HepG2 (cell line): ENCODE data around the gene RPL11. TPM values are rescaled to one million over a fixed set of nuclear protein-coding genes. Genes with fewer than 3 reads are reported as not detected.

Experiments used
- CBX5 ChIP-seq: sonication (generic); formaldehyde crosslinking; IDR thresholded peaks from 2 replicates; pipeline ENCODE4 v1.4.0; 2020; ENCODE audit warnings: missing genetic modification reagents, borderline replicate concordance
- HNRNPLL ChIP-seq: fragments of 200-400 bp; formaldehyde crosslinking; IDR thresholded peaks from 2 replicates; pipeline ENCODE4 v1.6.1; 2017; ENCODE audit warnings: mild to moderate bottlenecking, low read depth, low read length; ENCODE audit not compliant: poor library complexity, severe bottlenecking
- RARG ChIP-seq: sonication (generic); formaldehyde crosslinking; IDR thresholded peaks from 2 replicates; pipeline ENCODE4 v1.4.0; 2020; ENCODE audit warnings: low read depth, mild to moderate bottlenecking, missing genetic modification reagents
- RNF2 ChIP-seq: fragments of 450-650 bp; conservative IDR thresholded peaks from 2 replicates; pipeline ENCODE4 v1.6.1; 2016; ENCODE audit warnings: low read depth
- TEAD2 ChIP-seq: sonication (generic); formaldehyde crosslinking; IDR thresholded peaks from 2 replicates; pipeline ENCODE4 v1.9.0; 2021; ENCODE audit warnings: missing genetic modification reagents
- ZGPAT ChIP-seq: IDR thresholded peaks from 2 replicates; pipeline ENCODE4 v1.6.1; 2016; ENCODE audit warnings: mild to moderate bottlenecking
- polyA plus RNA-seq, 8 experiments: library from polyadenylated mRNA; depleted of rRNA in 3 of 8; stranded (reverse) in 7 of 8; unstranded in 1 of 8; fragments of >200 nt; fragmentation: Illumina TruSeq in 4 of 8; extraction: Trizol in 4 of 8; gene quantifications; 2 replicates each; pipeline versions ENCODE4 v1.2.1 to v1.2.3, GENCODE V29; 2011 to 2016; ENCODE audit warnings: low read depth in 4 of 8, missing spikeins in 1 of 8, mixed read lengths in 1 of 8; ENCODE audit not compliant: insufficient read depth in 1 of 8
- total RNA-seq, 5 experiments: library from RNA; depleted of rRNA; stranded (reverse); fragments of >200 nt; fragmentation: Illumina TruSeq; extraction: Trizol; gene quantifications; 2 replicates each; pipeline ENCODE4 v1.2.3, GENCODE V29; 2016; ENCODE audit warnings: low read depth in 1 of 5
- TF ChIP-seq, protein P1 (sequence below): sonication (generic); formaldehyde crosslinking; IDR thresholded peaks from 2 replicates; pipeline ENCODE4 v1.4.0; 2020; ENCODE audit warnings: missing genetic modification reagents
- TF ChIP-seq, protein P2 (sequence below): IDR thresholded peaks from 2 replicates; pipeline ENCODE4 v1.6.1; 2016; ENCODE audit warnings: low read depth, missing genetic modification reagents, missing compliant biosample characterization

Gene RPL11
- total and polyA plus RNA-seq, 2 of the 13 experiments (the other 11 are each of a cell fraction or from before 2014, with no cell fraction given) = 1,682 to 2,010 TPM

DNA sequence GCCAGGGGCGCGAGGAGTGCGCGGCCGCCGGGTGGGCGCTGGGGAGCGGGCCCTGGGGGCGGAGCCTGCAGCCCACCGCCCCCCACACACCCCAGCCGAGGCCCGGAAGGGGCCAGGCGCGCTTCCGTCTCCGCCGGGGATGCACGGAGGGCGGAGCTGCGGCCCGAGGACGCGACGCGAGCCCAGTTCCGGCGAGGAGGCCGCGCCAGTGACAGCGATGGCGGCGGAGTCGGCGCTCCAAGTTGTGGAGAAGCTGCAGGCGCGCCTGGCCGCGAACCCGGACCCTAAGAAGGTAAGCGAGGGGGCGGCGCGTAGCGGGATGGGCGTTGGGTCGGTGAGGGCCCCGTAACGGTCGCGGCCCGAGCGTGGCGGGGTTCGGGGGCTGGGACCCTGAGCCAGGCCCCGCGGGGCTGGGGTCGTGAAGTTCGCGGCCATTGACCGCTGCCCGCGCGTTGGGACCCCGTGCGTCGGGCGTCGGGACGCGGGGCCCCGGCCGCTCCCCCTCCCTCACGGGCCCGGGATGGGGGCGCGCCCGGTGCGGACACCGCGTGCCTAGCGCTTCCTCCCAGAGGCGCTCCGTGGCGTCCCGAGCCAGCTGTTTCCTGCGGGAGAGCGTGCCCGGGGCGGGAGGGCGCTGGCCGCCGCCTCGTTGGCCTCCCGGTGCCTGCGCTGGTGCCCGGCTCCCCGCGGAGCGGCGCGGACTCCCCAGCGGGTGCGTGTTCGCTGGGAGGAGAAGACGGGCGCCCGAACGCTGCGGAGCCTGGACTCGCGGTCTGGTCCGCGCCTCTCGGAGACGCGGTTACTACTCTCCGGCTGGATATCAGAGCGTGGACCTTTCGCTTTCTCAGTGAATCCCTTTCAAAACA lies 51.9 kb downstream of the RPL11 start, which contains the start of gene ELOA (continued):
- TF ChIP-seq RNF2 (0 out of 2 replicates have a peak, but pooled peaks have one; percentile 19), ZGPAT (CRISPR knock-in tag) (peak; percentile 69; the same call in 1 of the 2 replicates), RARG (no peak), CBX5 (CRISPR knock-in tag) (peak; percentile 40; the same call in 1 of the 2 replicates), TEAD2 (CRISPR knock-in tag) (no peak), HNRNPLL (peak; percentile 64)
- TF ChIP-seq, protein P1, sequence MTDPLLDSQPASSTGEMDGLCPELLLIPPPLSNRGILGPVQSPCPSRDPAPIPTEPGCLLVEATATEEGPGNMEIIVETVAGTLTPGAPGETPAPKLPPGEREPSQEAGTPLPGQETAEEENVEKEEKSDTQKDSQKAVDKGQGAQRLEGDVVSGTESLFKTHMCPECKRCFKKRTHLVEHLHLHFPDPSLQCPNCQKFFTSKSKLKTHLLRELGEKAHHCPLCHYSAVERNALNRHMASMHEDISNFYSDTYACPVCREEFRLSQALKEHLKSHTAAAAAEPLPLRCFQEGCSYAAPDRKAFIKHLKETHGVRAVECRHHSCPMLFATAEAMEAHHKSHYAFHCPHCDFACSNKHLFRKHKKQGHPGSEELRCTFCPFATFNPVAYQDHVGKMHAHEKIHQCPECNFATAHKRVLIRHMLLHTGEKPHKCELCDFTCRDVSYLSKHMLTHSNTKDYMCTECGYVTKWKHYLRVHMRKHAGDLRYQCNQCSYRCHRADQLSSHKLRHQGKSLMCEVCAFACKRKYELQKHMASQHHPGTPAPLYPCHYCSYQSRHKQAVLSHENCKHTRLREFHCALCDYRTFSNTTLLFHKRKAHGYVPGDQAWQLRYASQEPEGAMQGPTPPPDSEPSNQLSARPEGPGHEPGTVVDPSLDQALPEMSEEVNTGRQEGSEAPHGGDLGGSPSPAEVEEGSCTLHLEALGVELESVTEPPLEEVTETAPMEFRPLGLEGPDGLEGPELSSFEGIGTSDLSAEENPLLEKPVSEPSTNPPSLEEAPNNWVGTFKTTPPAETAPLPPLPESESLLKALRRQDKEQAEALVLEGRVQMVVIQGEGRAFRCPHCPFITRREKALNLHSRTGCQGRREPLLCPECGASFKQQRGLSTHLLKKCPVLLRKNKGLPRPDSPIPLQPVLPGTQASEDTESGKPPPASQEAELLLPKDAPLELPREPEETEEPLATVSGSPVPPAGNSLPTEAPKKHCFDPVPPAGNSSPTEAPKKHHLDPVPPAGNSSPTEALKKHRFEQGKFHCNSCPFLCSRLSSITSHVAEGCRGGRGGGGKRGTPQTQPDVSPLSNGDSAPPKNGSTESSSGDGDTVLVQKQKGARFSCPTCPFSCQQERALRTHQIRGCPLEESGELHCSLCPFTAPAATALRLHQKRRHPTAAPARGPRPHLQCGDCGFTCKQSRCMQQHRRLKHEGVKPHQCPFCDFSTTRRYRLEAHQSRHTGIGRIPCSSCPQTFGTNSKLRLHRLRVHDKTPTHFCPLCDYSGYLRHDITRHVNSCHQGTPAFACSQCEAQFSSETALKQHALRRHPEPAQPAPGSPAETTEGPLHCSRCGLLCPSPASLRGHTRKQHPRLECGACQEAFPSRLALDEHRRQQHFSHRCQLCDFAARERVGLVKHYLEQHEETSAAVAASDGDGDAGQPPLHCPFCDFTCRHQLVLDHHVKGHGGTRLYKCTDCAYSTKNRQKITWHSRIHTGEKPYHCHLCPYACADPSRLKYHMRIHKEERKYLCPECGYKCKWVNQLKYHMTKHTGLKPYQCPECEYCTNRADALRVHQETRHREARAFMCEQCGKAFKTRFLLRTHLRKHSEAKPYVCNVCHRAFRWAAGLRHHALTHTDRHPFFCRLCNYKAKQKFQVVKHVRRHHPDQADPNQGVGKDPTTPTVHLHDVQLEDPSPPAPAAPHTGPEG (CRISPR knock-in tag) = 0 out of 2 replicates have a peak, but pooled peaks have one; percentile 41
- TF ChIP-seq, protein P2, sequence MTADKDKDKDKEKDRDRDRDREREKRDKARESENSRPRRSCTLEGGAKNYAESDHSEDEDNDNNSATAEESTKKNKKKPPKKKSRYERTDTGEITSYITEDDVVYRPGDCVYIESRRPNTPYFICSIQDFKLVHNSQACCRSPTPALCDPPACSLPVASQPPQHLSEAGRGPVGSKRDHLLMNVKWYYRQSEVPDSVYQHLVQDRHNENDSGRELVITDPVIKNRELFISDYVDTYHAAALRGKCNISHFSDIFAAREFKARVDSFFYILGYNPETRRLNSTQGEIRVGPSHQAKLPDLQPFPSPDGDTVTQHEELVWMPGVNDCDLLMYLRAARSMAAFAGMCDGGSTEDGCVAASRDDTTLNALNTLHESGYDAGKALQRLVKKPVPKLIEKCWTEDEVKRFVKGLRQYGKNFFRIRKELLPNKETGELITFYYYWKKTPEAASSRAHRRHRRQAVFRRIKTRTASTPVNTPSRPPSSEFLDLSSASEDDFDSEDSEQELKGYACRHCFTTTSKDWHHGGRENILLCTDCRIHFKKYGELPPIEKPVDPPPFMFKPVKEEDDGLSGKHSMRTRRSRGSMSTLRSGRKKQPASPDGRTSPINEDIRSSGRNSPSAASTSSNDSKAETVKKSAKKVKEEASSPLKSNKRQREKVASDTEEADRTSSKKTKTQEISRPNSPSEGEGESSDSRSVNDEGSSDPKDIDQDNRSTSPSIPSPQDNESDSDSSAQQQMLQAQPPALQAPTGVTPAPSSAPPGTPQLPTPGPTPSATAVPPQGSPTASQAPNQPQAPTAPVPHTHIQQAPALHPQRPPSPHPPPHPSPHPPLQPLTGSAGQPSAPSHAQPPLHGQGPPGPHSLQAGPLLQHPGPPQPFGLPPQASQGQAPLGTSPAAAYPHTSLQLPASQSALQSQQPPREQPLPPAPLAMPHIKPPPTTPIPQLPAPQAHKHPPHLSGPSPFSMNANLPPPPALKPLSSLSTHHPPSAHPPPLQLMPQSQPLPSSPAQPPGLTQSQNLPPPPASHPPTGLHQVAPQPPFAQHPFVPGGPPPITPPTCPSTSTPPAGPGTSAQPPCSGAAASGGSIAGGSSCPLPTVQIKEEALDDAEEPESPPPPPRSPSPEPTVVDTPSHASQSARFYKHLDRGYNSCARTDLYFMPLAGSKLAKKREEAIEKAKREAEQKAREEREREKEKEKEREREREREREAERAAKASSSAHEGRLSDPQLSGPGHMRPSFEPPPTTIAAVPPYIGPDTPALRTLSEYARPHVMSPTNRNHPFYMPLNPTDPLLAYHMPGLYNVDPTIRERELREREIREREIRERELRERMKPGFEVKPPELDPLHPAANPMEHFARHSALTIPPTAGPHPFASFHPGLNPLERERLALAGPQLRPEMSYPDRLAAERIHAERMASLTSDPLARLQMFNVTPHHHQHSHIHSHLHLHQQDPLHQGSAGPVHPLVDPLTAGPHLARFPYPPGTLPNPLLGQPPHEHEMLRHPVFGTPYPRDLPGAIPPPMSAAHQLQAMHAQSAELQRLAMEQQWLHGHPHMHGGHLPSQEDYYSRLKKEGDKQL (CRISPR knock-in tag) = 0 out of 2 replicates have a peak, but pooled peaks have one; percentile 33
